Measurements from ENCODE around the gene SLC24A3. TPM values are rescaled to one million over a fixed set of nuclear protein-coding genes. Genes with fewer than 3 reads are reported as not detected.

The SLC24A3 gene
- total RNA-seq, 1 donor from 2014 or later = 0.51 TPM

DNA sequence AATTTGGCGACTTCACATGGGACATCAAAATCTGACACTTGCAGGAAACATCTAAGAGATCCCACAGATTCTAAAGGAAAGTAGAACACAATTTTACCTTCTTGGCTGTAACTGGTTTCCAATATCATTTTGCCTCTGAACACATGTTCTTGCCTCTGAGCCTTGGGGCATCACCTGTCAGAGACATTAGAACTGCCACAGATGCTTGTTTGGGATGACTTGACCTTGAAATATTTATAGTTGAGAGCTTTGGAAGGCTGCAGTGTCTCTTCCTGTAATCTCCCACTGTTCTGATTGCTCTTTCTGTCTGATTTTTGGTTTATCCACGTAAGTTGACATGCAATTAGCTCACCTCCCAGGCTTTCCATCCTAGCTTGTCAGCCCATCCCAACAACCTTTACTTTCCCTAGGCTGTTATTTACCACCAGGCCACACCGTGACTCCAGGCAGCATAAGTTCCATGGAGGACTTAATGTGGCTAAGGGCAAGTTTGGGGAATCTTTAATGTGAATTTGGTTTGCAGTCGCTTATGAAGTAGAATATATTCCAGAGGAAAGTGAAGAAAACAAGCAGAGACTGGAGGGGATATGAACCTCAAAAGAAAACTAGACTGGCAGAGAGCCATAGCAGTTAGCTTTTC, 289.2 kb downstream of the SLC24A3 start:
- TF ChIP-seq, protein P1, sequence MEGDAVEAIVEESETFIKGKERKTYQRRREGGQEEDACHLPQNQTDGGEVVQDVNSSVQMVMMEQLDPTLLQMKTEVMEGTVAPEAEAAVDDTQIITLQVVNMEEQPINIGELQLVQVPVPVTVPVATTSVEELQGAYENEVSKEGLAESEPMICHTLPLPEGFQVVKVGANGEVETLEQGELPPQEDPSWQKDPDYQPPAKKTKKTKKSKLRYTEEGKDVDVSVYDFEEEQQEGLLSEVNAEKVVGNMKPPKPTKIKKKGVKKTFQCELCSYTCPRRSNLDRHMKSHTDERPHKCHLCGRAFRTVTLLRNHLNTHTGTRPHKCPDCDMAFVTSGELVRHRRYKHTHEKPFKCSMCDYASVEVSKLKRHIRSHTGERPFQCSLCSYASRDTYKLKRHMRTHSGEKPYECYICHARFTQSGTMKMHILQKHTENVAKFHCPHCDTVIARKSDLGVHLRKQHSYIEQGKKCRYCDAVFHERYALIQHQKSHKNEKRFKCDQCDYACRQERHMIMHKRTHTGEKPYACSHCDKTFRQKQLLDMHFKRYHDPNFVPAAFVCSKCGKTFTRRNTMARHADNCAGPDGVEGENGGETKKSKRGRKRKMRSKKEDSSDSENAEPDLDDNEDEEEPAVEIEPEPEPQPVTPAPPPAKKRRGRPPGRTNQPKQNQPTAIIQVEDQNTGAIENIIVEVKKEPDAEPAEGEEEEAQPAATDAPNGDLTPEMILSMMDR (conservative IDR thresholded peaks at IDR 0.05) = no peak
- H3K27ac Mint-ChIP-seq (ENCODE audit: unreplicated experiment) = no peak overlapping the region
- H3K36me3 Mint-ChIP-seq (ENCODE audit: low read depth) = no peaks in the 10 kb centered on the region
- no peaks in the 10 kb centered on the region for H3K4me1 Mint-ChIP-seq
- peaks cover 2% of the 10 kb centered on the region for H3K27me3 Mint-ChIP-seq (ENCODE audit: low read depth)
- no peak for DNase-seq (ENCODE audit: low read depth, low spot score)
- no peak overlapping the region for H3K4me3 Mint-ChIP-seq
- no peaks in the 10 kb centered on the region for H3K9me3 Mint-ChIP-seq

GRCh38 chr20:19502169-19502568, 289.7 kb downstream of the SLC24A3 start:
- H3K27ac Mint-ChIP-seq (ENCODE audit: unreplicated experiment) = no peak overlapping the region
- H3K27me3 Mint-ChIP-seq (ENCODE audit: low read depth) = peaks cover 2% of the 10 kb centered on the region
- H3K4me1 Mint-ChIP-seq = no peaks in the 10 kb centered on the region
- TF ChIP-seq, protein P1 (conservative IDR thresholded peaks at IDR 0.05) = no peak
- no peaks in the 10 kb centered on the region for H3K36me3 Mint-ChIP-seq (ENCODE audit: low read depth)
- no peak overlapping the region for H3K4me3 Mint-ChIP-seq
- no peak for DNase-seq (ENCODE audit: low read depth, low spot score)
- no peaks in the 10 kb centered on the region for H3K9me3 Mint-ChIP-seq

DNA sequence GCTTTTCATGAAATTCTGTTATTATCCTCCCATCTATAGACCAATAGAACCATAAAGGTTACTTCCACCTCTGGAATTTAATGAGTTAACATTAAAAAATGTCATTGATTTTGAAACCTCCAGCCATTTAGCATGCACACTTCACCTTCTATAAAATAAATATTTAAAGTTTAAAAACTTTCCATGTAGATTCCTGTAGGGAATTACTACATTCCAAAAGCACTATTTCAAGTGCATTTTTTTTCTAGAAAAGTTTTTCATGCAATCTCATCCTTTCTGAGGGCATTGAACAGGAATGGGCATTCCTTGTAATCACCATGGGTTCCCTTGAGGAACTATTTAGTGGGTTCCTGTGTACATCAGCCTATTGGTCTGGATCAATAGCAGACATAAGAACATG, 291.8 kb downstream of the SLC24A3 start:
- Mint-ChIP-seq H3K27me3 (ENCODE audit: low read depth) (peaks cover 6% of the 10 kb centered on the region), H3K4me1 (peaks cover 8% of the 10 kb centered on the region), H3K27ac (ENCODE audit: unreplicated experiment) (no peak overlapping the region), H3K4me3 (no peak overlapping the region), H3K9me3 (no peaks in the 10 kb centered on the region), H3K36me3 (ENCODE audit: low read depth) (no peaks in the 10 kb centered on the region)
- TF ChIP-seq, protein P1 (conservative IDR thresholded peaks at IDR 0.05) = no peak
- DNase-seq (ENCODE audit: low read depth, low spot score) = no peak

- Mint-ChIP-seq H3K27me3 (ENCODE audit: low read depth) (peaks cover 4% of the 10 kb centered on the region), H3K9me3 (no peaks in the 10 kb centered on the region), H3K4me1 (peaks cover 8% of the 10 kb centered on the region), H3K4me3 (no peak overlapping the region), H3K36me3 (ENCODE audit: low read depth) (no peaks in the 10 kb centered on the region), H3K27ac (ENCODE audit: unreplicated experiment) (no peak overlapping the region)
- DNase-seq (ENCODE audit: low read depth, low spot score) = no peak
- TF ChIP-seq, protein P1 (conservative IDR thresholded peaks at IDR 0.05) = no peak
These were observed 293.6 kb downstream of the SLC24A3 start for GRCh38 chr20:19506021-19506420.

- no peaks in the 10 kb centered on the region for H3K36me3 Mint-ChIP-seq (ENCODE audit: low read depth)
- peaks cover 3% of the 10 kb centered on the region for H3K27me3 Mint-ChIP-seq (ENCODE audit: low read depth)
- no peak overlapping the region for H3K27ac Mint-ChIP-seq (ENCODE audit: unreplicated experiment)
- H3K9me3 Mint-ChIP-seq = no peaks in the 10 kb centered on the region
- no peak for DNase-seq (ENCODE audit: low read depth, low spot score)
- H3K4me3 Mint-ChIP-seq = no peak overlapping the region
- TF ChIP-seq, protein P1 (conservative IDR thresholded peaks at IDR 0.05) = no peak
- H3K4me1 Mint-ChIP-seq = peaks cover 20% of the 10 kb centered on the region
These were observed 296.0 kb downstream of the SLC24A3 start for GRCh38 chr20:19508449-19508848.
